Measurements from ENCODE around the gene RNF112. TPM values are rescaled to one million over a fixed set of nuclear protein-coding genes. Genes with fewer than 3 reads are reported as not detected.

RNF112 gene
- total RNA-seq, 1 experiment from 2014 or later = 0.10 TPM

- H3K27ac ChIP-seq (ENCODE audit: low read length) = no peak overlapping the region
- H3K4me3 ChIP-seq (ENCODE audit: low read depth in 2 of 2, low read length in 2 of 2) = no peak overlapping the region
- CTCF ChIA-PET = no interaction called here
- no peak for TF ChIP-seq TCF7L2 (IDR thresholded peaks at IDR 0.05; ENCODE audit: low read depth, low read length)
- TF ChIP-seq POLR2AphosphoS5 (IDR thresholded peaks at IDR 0.05; ENCODE audit: low read depth, low read length) = no peak
- TF ChIP-seq, protein P1, sequence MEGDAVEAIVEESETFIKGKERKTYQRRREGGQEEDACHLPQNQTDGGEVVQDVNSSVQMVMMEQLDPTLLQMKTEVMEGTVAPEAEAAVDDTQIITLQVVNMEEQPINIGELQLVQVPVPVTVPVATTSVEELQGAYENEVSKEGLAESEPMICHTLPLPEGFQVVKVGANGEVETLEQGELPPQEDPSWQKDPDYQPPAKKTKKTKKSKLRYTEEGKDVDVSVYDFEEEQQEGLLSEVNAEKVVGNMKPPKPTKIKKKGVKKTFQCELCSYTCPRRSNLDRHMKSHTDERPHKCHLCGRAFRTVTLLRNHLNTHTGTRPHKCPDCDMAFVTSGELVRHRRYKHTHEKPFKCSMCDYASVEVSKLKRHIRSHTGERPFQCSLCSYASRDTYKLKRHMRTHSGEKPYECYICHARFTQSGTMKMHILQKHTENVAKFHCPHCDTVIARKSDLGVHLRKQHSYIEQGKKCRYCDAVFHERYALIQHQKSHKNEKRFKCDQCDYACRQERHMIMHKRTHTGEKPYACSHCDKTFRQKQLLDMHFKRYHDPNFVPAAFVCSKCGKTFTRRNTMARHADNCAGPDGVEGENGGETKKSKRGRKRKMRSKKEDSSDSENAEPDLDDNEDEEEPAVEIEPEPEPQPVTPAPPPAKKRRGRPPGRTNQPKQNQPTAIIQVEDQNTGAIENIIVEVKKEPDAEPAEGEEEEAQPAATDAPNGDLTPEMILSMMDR (IDR thresholded peaks at IDR 0.05) = no peak
- TF ChIP-seq, protein P2, sequence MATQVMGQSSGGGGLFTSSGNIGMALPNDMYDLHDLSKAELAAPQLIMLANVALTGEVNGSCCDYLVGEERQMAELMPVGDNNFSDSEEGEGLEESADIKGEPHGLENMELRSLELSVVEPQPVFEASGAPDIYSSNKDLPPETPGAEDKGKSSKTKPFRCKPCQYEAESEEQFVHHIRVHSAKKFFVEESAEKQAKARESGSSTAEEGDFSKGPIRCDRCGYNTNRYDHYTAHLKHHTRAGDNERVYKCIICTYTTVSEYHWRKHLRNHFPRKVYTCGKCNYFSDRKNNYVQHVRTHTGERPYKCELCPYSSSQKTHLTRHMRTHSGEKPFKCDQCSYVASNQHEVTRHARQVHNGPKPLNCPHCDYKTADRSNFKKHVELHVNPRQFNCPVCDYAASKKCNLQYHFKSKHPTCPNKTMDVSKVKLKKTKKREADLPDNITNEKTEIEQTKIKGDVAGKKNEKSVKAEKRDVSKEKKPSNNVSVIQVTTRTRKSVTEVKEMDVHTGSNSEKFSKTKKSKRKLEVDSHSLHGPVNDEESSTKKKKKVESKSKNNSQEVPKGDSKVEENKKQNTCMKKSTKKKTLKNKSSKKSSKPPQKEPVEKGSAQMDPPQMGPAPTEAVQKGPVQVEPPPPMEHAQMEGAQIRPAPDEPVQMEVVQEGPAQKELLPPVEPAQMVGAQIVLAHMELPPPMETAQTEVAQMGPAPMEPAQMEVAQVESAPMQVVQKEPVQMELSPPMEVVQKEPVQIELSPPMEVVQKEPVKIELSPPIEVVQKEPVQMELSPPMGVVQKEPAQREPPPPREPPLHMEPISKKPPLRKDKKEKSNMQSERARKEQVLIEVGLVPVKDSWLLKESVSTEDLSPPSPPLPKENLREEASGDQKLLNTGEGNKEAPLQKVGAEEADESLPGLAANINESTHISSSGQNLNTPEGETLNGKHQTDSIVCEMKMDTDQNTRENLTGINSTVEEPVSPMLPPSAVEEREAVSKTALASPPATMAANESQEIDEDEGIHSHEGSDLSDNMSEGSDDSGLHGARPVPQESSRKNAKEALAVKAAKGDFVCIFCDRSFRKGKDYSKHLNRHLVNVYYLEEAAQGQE (IDR thresholded peaks at IDR 0.05; ENCODE audit: insufficient read depth in 1 of 2, low read depth in 2 of 2, low read length in 1 of 2) = no peak
- no peak for TF ChIP-seq SIN3A (IDR thresholded peaks at IDR 0.05; ENCODE audit: borderline replicate concordance, insufficient read depth, low read depth, low read length)
- intact Hi-C loops (cut with micrococcal nuclease; ENCODE audit: unreplicated experiment) (no loop called here), in situ Hi-C loops (cut with HindIII; ENCODE audit: low pct_unique_long_range_greater_than_20kb, low sequenced_read_pairs) (no loop called here)
- BruUV-seq (replicated peaks) = no TSS peak
- no peaks in the 10 kb centered on the region for H3K4me1 ChIP-seq (ENCODE audit: control insufficient read depth, insufficient read depth, low read length)
- no peaks in the 10 kb centered on the region for H3K36me3 ChIP-seq (ENCODE audit: control insufficient read depth, insufficient read depth, low read length)
- H3K9me3 ChIP-seq (ENCODE audit: control insufficient read depth, insufficient read depth, low read depth, low read length) = no peaks in the 10 kb centered on the region
- POLR2A ChIA-PET = no interaction called here
- ATAC-seq (no peak), DNase-seq (ENCODE audit: low read depth, low spot score) (no peak)
- H3K27me3 ChIP-seq (ENCODE audit: control insufficient read depth, insufficient read depth, low read length) = no peaks in the 10 kb centered on the region
Observed at GRCh38 chr17:19407601-19408345, 3.3 kb upstream of the RNF112 start.

- no peak for ATAC-seq
- TF ChIP-seq, protein P2 (IDR thresholded peaks at IDR 0.05; ENCODE audit: insufficient read depth in 1 of 2, low read depth in 2 of 2, low read length in 1 of 2) = no peak
- TF ChIP-seq, protein P1 (IDR thresholded peaks at IDR 0.05) = no peak
- TF ChIP-seq TCF7L2 (IDR thresholded peaks at IDR 0.05; ENCODE audit: low read depth, low read length) (no peak), SIN3A (IDR thresholded peaks at IDR 0.05; ENCODE audit: borderline replicate concordance, insufficient read depth, low read depth, low read length) (no peak)
- no TSS peak for BruUV-seq (replicated peaks)
- no peaks in the 10 kb centered on the region for H3K9me3 ChIP-seq (ENCODE audit: control insufficient read depth, insufficient read depth, low read depth, low read length)
- ChIA-PET POLR2A (no interaction called here), CTCF (no interaction called here)
- H3K4me3 ChIP-seq (ENCODE audit: low read depth in 2 of 2, low read length in 2 of 2) = no peak overlapping the region
- DNase-seq (ENCODE audit: low read depth, low spot score) = no peak
- H3K36me3 ChIP-seq (ENCODE audit: control insufficient read depth, insufficient read depth, low read length) = no peaks in the 10 kb centered on the region
- in situ Hi-C loops (cut with HindIII; ENCODE audit: low pct_unique_long_range_greater_than_20kb, low sequenced_read_pairs) = no loop called here
- H3K27me3 ChIP-seq (ENCODE audit: control insufficient read depth, insufficient read depth, low read length) = no peaks in the 10 kb centered on the region
- intact Hi-C loops (cut with micrococcal nuclease; ENCODE audit: unreplicated experiment) = no loop called here
- H3K4me1 ChIP-seq (ENCODE audit: control insufficient read depth, insufficient read depth, low read length) = no peaks in the 10 kb centered on the region
- H3K27ac ChIP-seq (ENCODE audit: low read length) = no peak overlapping the region
Observed at GRCh38 chr17:19408346-19408710, 2.7 kb upstream of the RNF112 start.
